T-helper 2 cell treated with Interferon-gamma antibody and Interleukin-4, amounts not matched to agents 5 μg/mL and 100 μg/mL, for 36 hours (primary cell): ENCODE data around the gene B4GALT1.
"Not testable (repeated sequence)": the region's sequence is repeated elsewhere in the genome, so short reads cannot be mapped to it uniquely, and the experiment has no call there.

Experiments used
- DNase-seq: peaks from one replicate; pipeline ENCODE4 v3.0.0; 2021; ENCODE audit warnings: low spot score
- H3K27ac Mint-ChIP-seq: one replicate; pipeline ENCODE4 v1.8.0; 2021; ENCODE audit warnings: mild to moderate bottlenecking, mixed read lengths
- H3K27me3 Mint-ChIP-seq: one replicate; pipeline ENCODE4 v1.8.0; 2021; ENCODE audit warnings: low read depth, mixed read lengths
- H3K36me3 Mint-ChIP-seq: one replicate; pipeline ENCODE4 v1.8.0; 2021; ENCODE audit warnings: low read depth, mixed read lengths
- H3K4me1 Mint-ChIP-seq: one replicate; pipeline ENCODE4 v1.8.0; 2021; ENCODE audit warnings: low read depth, mixed read lengths
- H3K4me3 Mint-ChIP-seq: one replicate; pipeline ENCODE4 v1.8.0; 2022; ENCODE audit warnings: mild to moderate bottlenecking, moderate library complexity, mixed read lengths
- H3K9me3 Mint-ChIP-seq: one replicate; pipeline ENCODE4 v1.8.0; 2021; ENCODE audit warnings: mixed read lengths

The B4GALT1 gene

GRCh38 chr9:33161011-33161588 lies 6.0 kb downstream of the B4GALT1 start:
- Mint-ChIP-seq H3K36me3 (peaks cover 14% of the 10 kb centered on the region), H3K4me1 (peaks cover 83% of the 10 kb centered on the region), H3K4me3 (peak overlapping the region; percentile 82), H3K27me3 (no peaks in the 10 kb centered on the region), H3K9me3 (no peaks in the 10 kb centered on the region), H3K27ac (peak overlapping the region; percentile 94)
- peak; percentile 46 for DNase-seq

DNA sequence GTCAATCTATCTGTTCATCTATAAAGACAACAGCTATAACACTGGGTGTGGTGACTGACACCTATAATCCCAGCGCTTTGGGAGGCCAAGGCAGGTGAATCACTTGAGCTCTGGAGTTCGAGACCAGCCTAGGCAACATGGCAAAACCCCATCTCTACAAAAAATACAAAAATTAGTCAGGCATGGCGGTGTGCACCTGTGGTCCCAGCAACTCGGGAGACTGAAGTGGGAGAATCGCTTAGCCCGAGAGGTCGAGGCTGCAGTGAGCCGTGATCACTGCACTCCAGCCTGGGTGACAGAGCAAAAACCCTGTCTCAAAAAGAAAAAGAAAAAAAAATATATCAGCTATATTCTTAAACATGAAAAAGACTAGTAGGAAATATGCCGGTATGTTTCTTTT lies 6.7 kb downstream of the B4GALT1 start:
- peaks cover 82% of the 10 kb centered on the region for H3K4me1 Mint-ChIP-seq
- DNase-seq, H3K9me3 Mint-ChIP-seq, H3K27me3 Mint-ChIP-seq: not testable (repeated sequence)
- H3K36me3 Mint-ChIP-seq: peaks cover 10% of the 10 kb centered on the region
- peak overlapping the region; percentile 94 for H3K27ac Mint-ChIP-seq
- peak overlapping the region; percentile 82 for H3K4me3 Mint-ChIP-seq

DNA sequence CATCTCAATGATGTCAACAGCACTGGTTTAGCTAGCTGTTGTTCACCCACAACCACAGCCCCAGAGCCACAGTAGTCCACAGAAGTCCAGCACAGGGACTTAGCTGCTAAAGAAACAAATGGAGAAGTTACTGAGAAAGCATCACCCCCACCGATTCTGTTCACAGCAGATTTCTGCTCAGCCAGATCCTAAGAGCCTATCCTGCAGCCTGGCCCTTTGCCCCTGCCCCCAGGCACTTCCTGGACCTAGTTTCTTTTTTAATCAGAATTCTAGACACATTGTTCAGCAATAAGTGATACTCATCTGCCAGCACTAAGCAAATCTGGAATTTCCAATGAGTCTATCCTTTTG lies 7.4 kb downstream of the B4GALT1 start:
- Mint-ChIP-seq H3K4me1 (peaks cover 79% of the 10 kb centered on the region), H3K27ac (peak overlapping the region; percentile 94), H3K9me3 (no peaks in the 10 kb centered on the region), H3K36me3 (peaks cover 6% of the 10 kb centered on the region), H3K4me3 (peak overlapping the region; percentile 82), H3K27me3 (no peaks in the 10 kb centered on the region)
- peak; percentile 79 for DNase-seq

DNA sequence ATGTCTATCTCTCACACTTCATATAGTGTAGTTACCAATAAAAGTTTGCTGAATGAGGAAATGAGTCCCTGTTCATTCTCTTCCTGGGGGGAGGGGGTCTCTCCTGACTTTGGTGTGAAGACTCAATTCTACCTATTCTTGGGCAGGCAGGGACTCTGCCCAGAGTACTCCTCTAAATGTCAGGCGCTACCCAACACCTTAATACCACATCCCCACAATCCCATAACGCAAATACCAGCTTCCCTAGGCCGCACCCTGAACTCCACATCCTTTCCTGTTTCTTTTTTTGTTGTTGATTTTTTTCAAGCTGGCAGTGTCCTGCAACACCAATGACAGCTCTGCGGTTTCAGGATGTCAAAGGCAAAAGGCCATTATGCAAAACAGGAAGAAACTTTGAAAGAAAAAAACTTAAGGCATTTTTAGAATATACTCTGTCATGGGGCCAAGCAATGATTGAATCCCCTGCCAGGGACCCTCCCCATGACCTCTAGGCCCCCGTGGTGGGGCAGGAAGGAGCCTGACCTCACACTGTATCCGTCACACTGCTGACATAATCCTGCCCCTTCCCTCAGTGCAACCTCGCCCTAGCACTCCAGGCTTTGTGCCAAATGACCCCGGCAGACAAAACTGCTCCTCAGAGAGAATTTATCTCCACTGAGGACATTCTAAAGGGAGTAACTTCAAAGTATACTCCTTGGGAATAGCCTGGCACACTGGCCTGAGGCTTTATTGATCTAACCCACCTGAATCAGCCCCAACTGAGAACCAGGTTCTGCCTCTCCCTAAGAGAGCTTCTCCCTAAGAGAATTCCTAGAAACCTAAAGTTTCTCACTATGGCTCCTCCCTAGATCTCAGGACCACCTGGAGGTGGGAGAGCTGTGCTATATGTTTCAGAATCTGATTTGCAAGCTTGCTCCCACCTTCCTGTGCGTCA lies 8.0 kb downstream of the B4GALT1 start:
- Mint-ChIP-seq H3K4me3 (peak overlapping the region; percentile 82), H3K36me3 (peaks cover 4% of the 10 kb centered on the region), H3K27me3 (no peaks in the 10 kb centered on the region), H3K27ac (peak overlapping the region; percentile 94), H3K9me3 (no peaks in the 10 kb centered on the region), H3K4me1 (peaks cover 79% of the 10 kb centered on the region)
- DNase-seq: peak; percentile 32

GRCh38 chr9:33157960-33158842 lies 8.9 kb downstream of the B4GALT1 start:
- peak overlapping the region; percentile 94 for H3K27ac Mint-ChIP-seq
- peak overlapping the region; percentile 82 for H3K4me3 Mint-ChIP-seq
- DNase-seq: no peak

GRCh38 chr9:33155393-33155792 lies 11.7 kb downstream of the B4GALT1 start:
- DNase-seq: no peak
- Mint-ChIP-seq H3K27ac (no peak overlapping the region), H3K36me3 (peaks cover 5% of the 10 kb centered on the region), H3K27me3 (no peaks in the 10 kb centered on the region), H3K4me3 (no peak overlapping the region), H3K9me3 (no peaks in the 10 kb centered on the region), H3K4me1 (peaks cover 67% of the 10 kb centered on the region)

More at GRCh38 chr9:33157960-33158842, 8.9 kb downstream of the B4GALT1 start:
- H3K4me1 Mint-ChIP-seq: peaks cover 80% of the 10 kb centered on the region
- no peaks in the 10 kb centered on the region for H3K9me3 Mint-ChIP-seq
- no peaks in the 10 kb centered on the region for H3K27me3 Mint-ChIP-seq
- peaks cover 5% of the 10 kb centered on the region for H3K36me3 Mint-ChIP-seq

GRCh38 chr9:33154371-33154770 lies 12.8 kb downstream of the B4GALT1 start:
- H3K4me3 Mint-ChIP-seq: peak overlapping the region; percentile 28
- no peaks in the 10 kb centered on the region for H3K9me3 Mint-ChIP-seq
- H3K27ac Mint-ChIP-seq: no peak overlapping the region
- H3K4me1 Mint-ChIP-seq: peaks cover 58% of the 10 kb centered on the region
- peaks cover 5% of the 10 kb centered on the region for H3K36me3 Mint-ChIP-seq
- H3K27me3 Mint-ChIP-seq: no peaks in the 10 kb centered on the region
- DNase-seq: no peak

DNA sequence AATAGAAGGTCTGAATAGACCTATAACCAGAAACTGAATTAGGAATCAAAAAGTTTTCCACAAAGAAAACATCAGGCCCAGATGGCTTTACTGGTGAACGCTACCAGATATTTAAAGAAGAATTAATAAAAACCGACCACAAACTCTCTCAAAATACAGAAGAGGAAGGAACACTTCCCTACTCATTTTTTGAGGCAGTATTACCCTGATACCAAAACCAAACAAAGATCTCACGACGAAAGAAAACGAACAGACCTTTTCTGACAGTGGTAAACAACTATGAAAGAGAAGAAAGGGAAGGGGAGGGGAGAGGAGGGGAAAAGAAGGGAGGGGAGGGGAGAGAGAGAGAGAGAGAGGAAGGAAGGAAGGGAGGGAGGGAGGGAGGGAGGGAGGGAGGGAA lies 13.5 kb downstream of the B4GALT1 start:
- Mint-ChIP-seq H3K9me3 (no peaks in the 10 kb centered on the region), H3K36me3 (peaks cover 5% of the 10 kb centered on the region)

DNA sequence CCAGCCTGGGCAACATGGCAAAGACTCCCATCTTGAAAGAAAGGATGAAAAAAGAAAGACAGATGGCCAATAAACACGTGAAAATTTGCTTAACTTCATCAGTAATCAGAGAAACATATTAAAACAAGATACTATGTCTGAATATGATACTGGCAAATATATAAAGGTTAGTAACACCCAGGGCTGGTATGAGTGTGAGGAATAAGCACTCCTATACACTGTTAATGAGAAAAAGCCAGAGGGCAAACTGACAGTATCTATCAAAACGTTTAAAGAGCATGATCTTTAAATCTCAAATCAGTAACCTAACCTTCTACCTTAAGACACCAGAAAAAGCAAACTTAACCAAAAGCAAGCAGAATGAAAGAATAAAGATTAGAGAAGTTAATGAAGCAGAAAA lies 14.1 kb downstream of the B4GALT1 start:
- Mint-ChIP-seq H3K27me3 (no peaks in the 10 kb centered on the region), H3K9me3 (no peaks in the 10 kb centered on the region), H3K36me3 (peaks cover 5% of the 10 kb centered on the region), H3K27ac (peak overlapping the region; percentile 58), H3K4me3 (peak overlapping the region; percentile 55), H3K4me1 (peaks cover 46% of the 10 kb centered on the region)
- no peak for DNase-seq

More for the DNA sequence above, 13.5 kb downstream of the B4GALT1 start:
- H3K27ac Mint-ChIP-seq: peak overlapping the region; percentile 77
- no peaks in the 10 kb centered on the region for H3K27me3 Mint-ChIP-seq
- H3K4me3 Mint-ChIP-seq: peak overlapping the region; percentile 55
- DNase-seq: no peak
- H3K4me1 Mint-ChIP-seq: peaks cover 51% of the 10 kb centered on the region

DNA sequence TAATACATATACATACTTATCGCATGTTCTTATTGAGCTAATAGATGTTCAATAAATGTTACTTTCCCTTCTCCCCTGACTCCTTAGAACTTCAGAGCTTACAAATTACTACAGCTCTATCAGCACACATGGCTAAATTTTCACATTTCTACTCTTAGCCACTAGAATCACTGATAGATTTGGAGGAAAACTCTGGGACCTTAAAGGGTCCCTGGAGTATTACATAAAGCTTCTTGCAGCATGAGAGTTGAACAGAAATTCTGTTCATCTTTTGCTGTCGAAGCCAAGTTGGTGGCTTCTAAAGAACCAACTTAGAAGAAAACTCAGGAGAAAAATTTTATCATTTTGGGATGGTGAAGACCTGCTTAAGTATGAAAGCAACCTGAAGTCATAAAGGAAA lies 15.5 kb downstream of the B4GALT1 start:
- no peak overlapping the region for H3K4me3 Mint-ChIP-seq
- no peak overlapping the region for H3K27ac Mint-ChIP-seq
- DNase-seq: no peak
- no peaks in the 10 kb centered on the region for H3K9me3 Mint-ChIP-seq
- no peaks in the 10 kb centered on the region for H3K27me3 Mint-ChIP-seq
- peaks cover 7% of the 10 kb centered on the region for H3K36me3 Mint-ChIP-seq
- peaks cover 45% of the 10 kb centered on the region for H3K4me1 Mint-ChIP-seq

DNA sequence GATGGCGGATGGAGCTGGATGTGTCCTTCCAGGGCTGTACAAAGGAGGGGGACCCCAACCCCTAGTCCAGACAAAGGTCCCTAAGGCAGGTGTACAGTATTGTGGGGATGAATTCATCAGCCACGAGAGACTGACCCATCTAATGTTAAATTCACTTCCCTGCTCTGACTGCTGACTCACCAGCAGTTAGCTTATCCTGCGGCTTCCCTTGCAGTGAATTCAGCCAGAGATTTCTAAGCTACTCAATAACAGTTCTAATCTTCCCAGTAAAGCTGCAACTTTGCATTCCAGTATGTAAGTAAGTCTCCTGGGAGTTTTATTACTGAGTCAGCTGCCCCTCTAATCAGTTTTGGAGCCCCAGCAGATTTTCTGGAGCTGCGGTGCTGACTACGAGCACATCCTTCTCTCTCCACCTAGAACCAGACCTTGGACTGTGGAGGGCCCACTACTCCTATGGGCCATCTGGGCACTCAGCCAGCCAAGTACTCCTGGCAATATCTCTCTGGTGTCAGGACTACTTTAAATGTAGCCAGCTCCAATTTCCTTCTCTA lies 16.1 kb downstream of the B4GALT1 start:
- H3K27ac Mint-ChIP-seq: no peak overlapping the region
- peaks cover 45% of the 10 kb centered on the region for H3K4me1 Mint-ChIP-seq
- DNase-seq: no peak
- H3K27me3 Mint-ChIP-seq: no peaks in the 10 kb centered on the region
- H3K4me3 Mint-ChIP-seq: no peak overlapping the region
- no peaks in the 10 kb centered on the region for H3K9me3 Mint-ChIP-seq
- H3K36me3 Mint-ChIP-seq: peaks cover 10% of the 10 kb centered on the region

- no peaks in the 10 kb centered on the region for H3K9me3 Mint-ChIP-seq
- DNase-seq: no peak
- H3K4me3 Mint-ChIP-seq: no peak overlapping the region
- peaks cover 9% of the 10 kb centered on the region for H3K36me3 Mint-ChIP-seq
- peaks cover 32% of the 10 kb centered on the region for H3K4me1 Mint-ChIP-seq
- H3K27ac Mint-ChIP-seq: no peak overlapping the region
- H3K27me3 Mint-ChIP-seq: no peaks in the 10 kb centered on the region
Measured at GRCh38 chr9:33148367-33149014, 18.6 kb downstream of the B4GALT1 start.
